Hematopoietic multipotent progenitor cell treated with erythropoietin and hydrocortisone succinate and interleukin-3 and kit ligand, for 17 days (in vitro differentiated cells): ENCODE results near the gene RBM4.

Experiments
- DNase-seq: peaks from one replicate; pipeline ENCODE4 v3.0.0-alpha.2; 2015; ENCODE audit warnings: low spot score

Gene RBM4

GRCh38 chr11:66689661-66690590 lies 51.4 kb downstream of the RBM4 start:
- no peak for DNase-seq

GRCh38 chr11:66691311-66691980 lies 52.9 kb downstream of the RBM4 start:
- DNase-seq, result no peak

- DNase-seq, result no peak
These were observed 53.9 kb downstream of the RBM4 start for GRCh38 chr11:66692446-66692845.

- no peak for DNase-seq
These were observed 54.4 kb downstream of the RBM4 start for GRCh38 chr11:66692871-66693331.

GRCh38 chr11:66693356-66694055 lies 55.0 kb downstream of the RBM4 start:
- no peak for DNase-seq

GRCh38 chr11:66694056-66694410 lies 55.5 kb downstream of the RBM4 start:
- DNase-seq, result no peak

GRCh38 chr11:66694732-66695207 lies 56.3 kb downstream of the RBM4 start:
- peak; percentile 90 for DNase-seq
